HepG2 (cell line): ENCODE measurements around the gene PLEKHN1. TPM values are rescaled to one million over a fixed set of nuclear protein-coding genes. Genes with fewer than 3 reads are reported as not detected.

Experiments used
- CAMTA2 ChIP-seq: sonication (generic); formaldehyde crosslinking; IDR thresholded peaks from 2 replicates; pipeline ENCODE4 v1.4.0; 2020; ENCODE audit warnings: mild to moderate bottlenecking, missing genetic modification reagents, borderline replicate concordance
- PHF8 ChIP-seq: sonication (generic); formaldehyde crosslinking; IDR thresholded peaks from 2 replicates; pipeline ENCODE4 v1.5.0; 2020; ENCODE audit warnings: missing genetic modification reagents
- TFAP4 ChIP-seq: sonication (generic); IDR thresholded peaks from 2 replicates; pipeline ENCODE4 v1.6.1; 2016; ENCODE audit warnings: low read depth, borderline replicate concordance
- ZNF761 ChIP-seq: sonication (generic); formaldehyde crosslinking; conservative IDR thresholded peaks from 2 replicates; pipeline ENCODE4 v1.4.0; 2020; ENCODE audit warnings: mild to moderate bottlenecking, missing genetic modification reagents
- ZNF790 ChIP-seq: sonication (generic); formaldehyde crosslinking; IDR thresholded peaks from 2 replicates; pipeline ENCODE4 v1.8.0; 2022; ENCODE audit warnings: missing genetic modification reagents, mild to moderate bottlenecking, borderline replicate concordance
- polyA plus RNA-seq, 8 experiments: library from polyadenylated mRNA; depleted of rRNA in 3 of 8; stranded (reverse) in 7 of 8; unstranded in 1 of 8; fragments of >200 nt; fragmentation: Illumina TruSeq in 4 of 8; extraction: Trizol in 4 of 8; gene quantifications; 2 replicates each; pipeline versions ENCODE4 v1.2.1 to v1.2.3, GENCODE V29; 2011 to 2016; ENCODE audit warnings: low read depth in 4 of 8, missing spikeins in 1 of 8, mixed read lengths in 1 of 8; ENCODE audit not compliant: insufficient read depth in 1 of 8
- total RNA-seq, 5 experiments: library from RNA; depleted of rRNA; stranded (reverse); fragments of >200 nt; fragmentation: Illumina TruSeq; extraction: Trizol; gene quantifications; 2 replicates each; pipeline ENCODE4 v1.2.3, GENCODE V29; 2016; ENCODE audit warnings: low read depth in 1 of 5
- TF ChIP-seq, protein P1 (sequence below): sonication (generic); formaldehyde crosslinking; IDR thresholded peaks from 2 replicates; pipeline ENCODE4 v1.4.0; 2020; ENCODE audit warnings: mild to moderate bottlenecking, missing genetic modification reagents
- TF ChIP-seq, protein P2 (sequence below): IDR thresholded peaks from 2 replicates; pipeline ENCODE4 v1.6.1; 2016; ENCODE audit warnings: control low read depth

Gene PLEKHN1
- total and polyA plus RNA-seq, 2 of the 13 experiments (the other 11 are each of a cell fraction or from before 2014, with no cell fraction given): 0.42 to 0.58 TPM

DNA sequence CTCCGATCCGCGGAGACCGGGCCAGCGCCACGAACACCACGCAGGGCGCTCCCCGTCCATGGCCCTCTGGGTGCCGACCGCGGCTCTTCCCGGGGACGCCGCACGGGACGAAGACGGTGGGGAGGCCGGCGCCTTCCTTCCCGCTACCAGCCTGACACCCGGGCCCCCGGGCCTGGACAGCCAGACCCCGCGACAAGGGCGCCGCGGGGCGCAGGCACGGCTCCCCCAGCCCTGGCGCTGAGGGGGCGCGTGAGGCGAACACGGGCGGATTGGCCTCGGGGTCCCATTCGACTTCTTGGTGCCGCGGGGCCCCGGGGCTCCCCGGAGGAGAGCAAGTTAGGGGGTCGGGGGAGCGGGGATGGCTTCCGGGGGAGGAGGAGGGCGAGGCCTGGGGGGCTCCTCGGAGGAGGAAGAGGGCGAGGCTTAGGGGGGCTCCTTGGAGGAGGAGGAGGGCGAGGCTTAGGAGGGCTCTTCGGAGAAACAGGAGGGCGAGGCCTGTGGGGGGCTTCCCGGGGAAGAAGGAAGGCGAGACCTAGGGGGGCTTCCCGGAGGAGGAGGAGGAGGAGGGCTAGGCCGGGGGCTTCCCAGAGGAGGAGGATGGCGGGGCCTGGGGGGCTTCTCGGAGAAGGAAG lies 6.4 kb upstream of the PLEKHN1 start (continued):
- TF ChIP-seq, protein P1, sequence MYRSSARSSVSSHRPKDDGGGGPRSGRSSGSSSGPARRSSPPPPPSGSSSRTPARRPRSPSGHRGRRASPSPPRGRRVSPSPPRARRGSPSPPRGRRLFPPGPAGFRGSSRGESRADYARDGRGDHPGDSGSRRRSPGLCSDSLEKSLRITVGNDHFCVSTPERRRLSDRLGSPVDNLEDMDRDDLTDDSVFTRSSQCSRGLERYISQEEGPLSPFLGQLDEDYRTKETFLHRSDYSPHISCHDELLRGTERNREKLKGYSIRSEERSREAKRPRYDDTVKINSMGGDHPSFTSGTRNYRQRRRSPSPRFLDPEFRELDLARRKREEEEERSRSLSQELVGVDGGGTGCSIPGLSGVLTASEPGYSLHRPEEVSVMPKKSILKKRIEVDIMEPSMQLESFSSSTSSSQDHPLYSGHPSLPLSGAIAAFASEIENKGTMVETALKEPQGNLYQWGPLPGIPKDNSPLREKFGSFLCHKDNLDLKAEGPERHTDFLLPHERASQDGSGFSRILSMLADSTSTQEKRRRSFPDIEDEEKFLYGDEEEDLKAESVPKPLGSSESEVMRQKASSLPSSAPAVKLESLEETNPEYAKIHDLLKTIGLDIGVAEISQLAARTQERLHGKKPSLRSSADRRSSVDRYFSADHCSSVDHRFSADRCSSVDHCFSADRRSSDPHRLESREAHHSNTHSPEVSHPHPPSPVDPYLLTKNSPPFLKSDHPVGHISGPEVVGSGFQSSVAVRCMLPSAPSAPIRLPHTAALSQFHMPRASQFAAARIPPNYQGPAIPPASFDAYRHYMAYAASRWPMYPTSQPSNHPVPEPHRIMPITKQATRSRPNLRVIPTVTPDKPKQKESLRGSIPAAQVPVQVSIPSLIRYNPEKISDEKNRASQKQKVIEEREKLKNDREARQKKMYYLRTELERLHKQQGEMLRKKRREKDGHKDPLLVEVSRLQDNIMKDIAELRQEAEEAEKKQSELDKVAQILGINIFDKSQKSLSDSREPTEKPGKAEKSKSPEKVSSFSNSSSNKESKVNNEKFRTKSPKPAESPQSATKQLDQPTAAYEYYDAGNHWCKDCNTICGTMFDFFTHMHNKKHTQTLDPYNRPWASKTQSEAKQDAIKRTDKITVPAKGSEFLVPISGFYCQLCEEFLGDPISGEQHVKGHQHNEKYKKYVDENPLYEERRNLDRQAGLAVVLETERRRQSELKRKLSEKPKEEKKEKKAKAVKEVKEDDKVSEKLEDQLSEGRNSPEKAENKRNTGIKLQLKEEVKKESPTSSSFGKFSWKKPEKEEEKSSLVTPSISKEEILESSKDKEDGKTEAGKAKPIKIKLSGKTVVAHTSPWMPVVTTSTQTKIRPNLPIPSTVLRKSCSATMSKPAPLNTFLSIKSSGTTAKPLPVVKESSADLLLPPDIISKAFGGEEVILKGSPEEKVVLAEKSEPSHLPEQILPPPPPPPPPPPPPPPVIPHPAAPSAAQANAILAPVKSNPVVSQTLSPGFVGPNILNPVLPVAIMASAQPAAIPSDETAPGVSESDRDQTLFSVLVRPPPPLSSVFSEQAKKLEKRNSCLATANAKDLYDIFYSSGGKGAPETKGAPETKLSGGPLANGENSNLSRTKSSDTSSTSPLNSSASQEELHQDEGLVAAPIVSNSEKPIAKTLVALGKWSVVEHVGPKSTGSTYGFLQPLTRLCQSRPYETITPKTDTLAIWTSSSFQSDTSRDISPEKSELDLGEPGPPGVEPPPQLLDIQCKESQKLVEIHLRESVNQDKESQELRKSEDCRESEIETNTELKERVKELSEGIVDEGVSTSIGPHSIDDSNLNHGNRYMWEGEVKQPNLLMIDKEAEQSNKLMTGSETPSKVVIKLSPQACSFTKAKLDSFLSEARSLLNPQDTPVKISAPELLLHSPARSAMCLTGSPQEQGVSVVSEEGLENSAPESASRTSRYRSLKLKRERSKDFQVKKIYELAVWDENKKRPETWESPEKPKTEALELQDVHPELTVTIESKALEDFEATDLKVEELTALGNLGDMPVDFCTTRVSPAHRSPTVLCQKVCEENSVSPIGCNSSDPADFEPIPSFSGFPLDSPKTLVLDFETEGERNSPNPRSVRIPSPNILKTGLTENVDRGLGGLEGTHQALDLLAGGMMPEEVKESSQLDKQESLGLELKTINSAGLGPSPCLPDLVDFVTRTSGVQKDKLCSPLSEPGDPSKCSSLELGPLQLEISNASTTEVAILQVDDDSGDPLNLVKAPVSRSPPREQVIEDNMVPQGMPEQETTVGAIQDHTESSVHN (CRISPR knock-in tag): no peak
- TF ChIP-seq CAMTA2 (CRISPR knock-in tag): no peak
- TF ChIP-seq, protein P2, sequence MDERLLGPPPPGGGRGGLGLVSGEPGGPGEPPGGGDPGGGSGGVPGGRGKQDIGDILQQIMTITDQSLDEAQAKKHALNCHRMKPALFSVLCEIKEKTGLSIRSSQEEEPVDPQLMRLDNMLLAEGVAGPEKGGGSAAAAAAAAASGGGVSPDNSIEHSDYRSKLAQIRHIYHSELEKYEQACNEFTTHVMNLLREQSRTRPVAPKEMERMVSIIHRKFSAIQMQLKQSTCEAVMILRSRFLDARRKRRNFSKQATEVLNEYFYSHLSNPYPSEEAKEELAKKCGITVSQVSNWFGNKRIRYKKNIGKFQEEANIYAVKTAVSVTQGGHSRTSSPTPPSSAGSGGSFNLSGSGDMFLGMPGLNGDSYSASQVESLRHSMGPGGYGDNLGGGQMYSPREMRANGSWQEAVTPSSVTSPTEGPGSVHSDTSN (CRISPR knock-in tag): no peak
- peak; percentile 56; the same call in 1 of the 2 replicates for TF ChIP-seq ZNF790
- no peak for TF ChIP-seq TFAP4
- no peak for TF ChIP-seq ZNF761 (CRISPR knock-in tag)
- no peak for TF ChIP-seq PHF8 (CRISPR knock-in tag)
